Measurements from ENCODE around the gene C10orf90. TPM values are rescaled to one million over a fixed set of nuclear protein-coding genes. Genes with fewer than 3 reads are reported as not detected.

C10orf90 gene
- polyA plus RNA-seq, 3 donors: not detected

GRCh38 chr10:126683466-126683865 lies 13.0 kb upstream of the C10orf90 start:
- DNase-seq: no peak
- no peak overlapping the region for H3K27ac Mint-ChIP-seq
- Histone ChIP-seq H3K27ac (ENCODE audit: low read depth in 1 of 2, low read length in 2 of 2) (no peak overlapping the region), H3K4me1 (ENCODE audit: control insufficient read depth in 1 of 2, insufficient read depth in 2 of 2, low read length in 2 of 2) (no peaks in the 10 kb centered on the region), H4K20me1 (ENCODE audit: insufficient read depth, low read length) (no peaks in the 10 kb centered on the region), H2AFZ (ENCODE audit: insufficient read depth, low read depth, low read length, poor library complexity, severe bottlenecking) (no peak overlapping the region), H3K4me3 (replicated peaks in 1 of 3; ENCODE audit: low read depth in 2 of 3, low read length in 3 of 3) (no peak overlapping the region), H3K4me2 (replicated peaks; ENCODE audit: extremely low read depth, low read length, poor library complexity, severe bottlenecking) (no peak overlapping the region), H3K79me2 (ENCODE audit: insufficient read depth, low read length) (no peaks in the 10 kb centered on the region), H3K9ac (ENCODE audit: insufficient read depth, low read length, poor library complexity, severe bottlenecking) (no peak overlapping the region), H3K9me3 (replicated peaks in 1 of 2; ENCODE audit: control insufficient read depth in 1 of 2, insufficient read depth in 1 of 2, low read length in 2 of 2) (no peaks in the 10 kb centered on the region), H3K27me3 (ENCODE audit: control insufficient read depth in 2 of 2, insufficient read depth in 2 of 2, low read length in 2 of 2) (no peaks in the 10 kb centered on the region), H3K36me3 (replicated peaks in 1 of 2; ENCODE audit: control insufficient read depth in 1 of 2, insufficient read depth in 2 of 2, low read length in 2 of 2) (no peaks in the 10 kb centered on the region)
- no peak for TF ChIP-seq CTCF (IDR thresholded peaks at IDR 0.05)
- H3K9me3 Mint-ChIP-seq: peaks cover 0 to 10% (median 3%) of the 10 kb centered on the region in 7 donors
- no peaks in the 10 kb centered on the region for H3K4me1 Mint-ChIP-seq
- no peaks in the 10 kb centered on the region for H3K36me3 Mint-ChIP-seq
- no peak overlapping the region for H3K4me3 Mint-ChIP-seq
- intact Hi-C loops (cut with micrococcal nuclease): no loop called here
- no CpG with 5 or more reads among the region's 1 CpG for WGBS (ENCODE audit: insufficient coverage)
- peaks cover 1 to 3% (median 3%) of the 10 kb centered on the region in 3 donors for H3K27me3 Mint-ChIP-seq (ENCODE audit: low read depth in 3 of 3)

GRCh38 chr10:126675656-126676438 lies 5.4 kb upstream of the C10orf90 start:
- Mint-ChIP-seq H3K36me3 (no peaks in the 10 kb centered on the region), H3K9me3 (peaks cover 0 to 10% (median 6%) of the 10 kb centered on the region in 7 donors), H3K27me3 (ENCODE audit: low read depth in 3 of 3) (no peaks in the 10 kb centered on the region), H3K4me1 (no peaks in the 10 kb centered on the region), H3K27ac (no peak overlapping the region), H3K4me3 (no peak overlapping the region)
- H3K27ac ChIP-seq (ENCODE audit: low read depth in 1 of 2, low read length in 2 of 2): no peak overlapping the region
- H3K9me3 ChIP-seq (replicated peaks in 1 of 2; ENCODE audit: control insufficient read depth in 1 of 2, insufficient read depth in 1 of 2, low read length in 2 of 2): peaks cover 6 to 8% of the 10 kb centered on the region in 2 donors
- DNase-seq: no peak
- H3K4me2 ChIP-seq (replicated peaks; ENCODE audit: extremely low read depth, low read length, poor library complexity, severe bottlenecking): no peak overlapping the region
- no CpG with 5 or more reads among the region's 7 CpGs for WGBS (ENCODE audit: insufficient coverage)
- H3K36me3 ChIP-seq (replicated peaks in 1 of 2; ENCODE audit: control insufficient read depth in 1 of 2, insufficient read depth in 2 of 2, low read length in 2 of 2): no peaks in the 10 kb centered on the region
- no peak overlapping the region for H3K4me3 ChIP-seq (replicated peaks in 1 of 3; ENCODE audit: low read depth in 2 of 3, low read length in 3 of 3)
- no peaks in the 10 kb centered on the region for H4K20me1 ChIP-seq (ENCODE audit: insufficient read depth, low read length)
- no peaks in the 10 kb centered on the region for H3K27me3 ChIP-seq (ENCODE audit: control insufficient read depth in 2 of 2, insufficient read depth in 2 of 2, low read length in 2 of 2)
- H2AFZ ChIP-seq (ENCODE audit: insufficient read depth, low read depth, low read length, poor library complexity, severe bottlenecking): no peak overlapping the region
- no peak for TF ChIP-seq CTCF (IDR thresholded peaks at IDR 0.05)
- no peaks in the 10 kb centered on the region for H3K79me2 ChIP-seq (ENCODE audit: insufficient read depth, low read length)
- no peak overlapping the region for H3K9ac ChIP-seq (ENCODE audit: insufficient read depth, low read length, poor library complexity, severe bottlenecking)
- no peaks in the 10 kb centered on the region for H3K4me1 ChIP-seq (ENCODE audit: control insufficient read depth in 1 of 2, insufficient read depth in 2 of 2, low read length in 2 of 2)
- intact Hi-C loops (cut with micrococcal nuclease): no loop called here
